ENCODE data around the gene ROR2.

ROR2 gene

DNA sequence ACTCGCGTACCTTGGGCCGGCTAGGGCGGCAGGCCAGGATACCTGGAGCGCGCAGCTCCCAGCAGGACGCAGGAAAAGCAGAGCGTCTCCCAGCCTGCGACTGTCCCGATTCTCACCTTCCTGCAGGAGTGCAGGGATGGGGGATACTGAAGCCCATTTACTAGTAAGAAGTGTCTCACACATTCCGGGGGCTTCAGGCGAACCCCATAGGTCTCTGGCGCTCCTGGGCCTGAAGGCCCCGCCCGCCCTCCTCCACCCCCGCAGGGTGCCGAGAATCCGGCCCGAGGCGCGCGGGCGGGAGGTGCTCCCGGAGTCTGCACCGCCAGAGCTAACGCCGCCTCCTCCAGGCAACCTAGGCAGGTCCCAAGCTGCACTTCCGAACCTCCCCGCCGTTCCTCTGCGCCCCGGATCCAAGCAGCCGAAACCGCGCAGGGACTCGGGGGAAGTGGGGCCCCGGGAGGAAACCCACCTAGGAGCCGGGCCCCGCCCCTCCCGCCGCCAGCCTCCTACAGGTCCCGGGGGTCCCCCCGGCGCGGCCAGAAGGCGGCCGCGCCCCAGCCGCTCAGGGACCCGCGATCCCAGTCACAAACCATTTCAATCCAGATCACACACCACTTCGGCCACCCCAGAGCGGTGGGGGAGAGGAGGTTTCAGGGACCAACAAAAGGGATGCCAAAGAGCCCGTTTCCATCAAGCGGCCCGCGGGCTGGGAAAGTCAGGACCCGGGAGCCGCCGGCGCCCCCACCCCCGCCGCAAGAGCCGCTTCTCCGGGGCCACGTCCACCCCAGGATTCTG, 1.2 kb downstream of the ROR2 start:
- DNase-seq = peak; percentile 47

DNA sequence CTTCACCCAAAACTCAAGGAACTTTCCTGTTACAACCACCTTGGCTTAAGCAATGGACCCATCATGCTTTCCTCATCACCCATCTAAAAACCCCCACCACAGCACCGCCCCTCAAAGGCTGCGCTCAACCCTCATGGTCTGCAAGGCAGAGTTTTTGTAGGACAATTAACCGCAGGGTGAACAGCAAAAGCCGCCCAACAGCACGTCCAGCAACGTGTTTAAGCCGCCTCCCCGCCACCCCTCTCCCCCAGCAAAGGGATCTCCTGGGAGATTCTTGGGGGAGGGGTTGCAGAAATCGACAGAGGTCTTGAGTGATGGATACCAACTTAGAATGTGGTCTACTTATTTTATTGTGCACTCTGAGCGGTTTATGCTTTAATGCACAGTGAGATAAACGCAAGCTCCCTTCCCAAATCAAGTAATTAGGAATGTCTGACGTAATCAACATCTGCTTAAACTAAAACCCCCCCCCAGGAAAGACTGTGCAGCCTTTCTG, 1.9 kb downstream of the ROR2 start:
- no peak for DNase-seq

DNA sequence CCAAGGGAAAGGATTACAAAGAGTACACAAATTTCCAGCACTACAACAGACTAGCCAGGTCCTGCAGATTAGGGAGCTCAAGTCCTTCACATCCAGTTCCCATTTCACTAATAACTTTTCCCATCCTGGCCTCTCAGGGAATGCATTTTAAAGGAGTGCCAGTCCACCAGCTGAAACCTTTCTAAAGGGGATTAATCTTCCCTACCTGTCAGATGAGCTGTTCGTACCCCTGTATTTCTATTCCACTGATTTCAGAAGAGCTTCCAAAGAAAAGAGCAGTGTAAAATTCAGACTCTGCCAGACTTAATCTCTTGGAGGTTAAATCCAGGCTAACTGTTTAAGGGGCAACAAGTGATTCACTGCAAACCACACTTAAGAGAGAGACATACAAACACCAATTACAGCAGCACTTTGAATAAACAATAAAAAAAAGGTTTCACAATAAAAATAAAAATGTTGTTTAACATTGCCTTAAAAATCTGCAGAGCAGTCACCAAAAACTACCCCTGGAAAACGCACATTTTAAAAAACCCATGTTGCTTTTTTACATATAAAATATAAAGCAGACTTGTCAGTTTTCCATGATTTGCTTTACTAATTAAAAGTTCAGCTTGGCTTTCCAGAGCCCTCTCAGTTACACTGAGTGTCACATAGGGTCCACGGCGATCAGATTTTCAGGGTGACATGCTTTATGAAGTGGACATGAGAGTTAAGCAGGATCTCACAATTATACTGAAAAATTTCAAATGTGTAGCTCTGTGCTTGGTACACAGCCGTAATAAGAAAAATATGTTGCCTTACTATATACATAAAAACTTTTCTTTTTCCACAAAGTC, 3.2 kb downstream of the ROR2 start:
- no peak for DNase-seq

DNA sequence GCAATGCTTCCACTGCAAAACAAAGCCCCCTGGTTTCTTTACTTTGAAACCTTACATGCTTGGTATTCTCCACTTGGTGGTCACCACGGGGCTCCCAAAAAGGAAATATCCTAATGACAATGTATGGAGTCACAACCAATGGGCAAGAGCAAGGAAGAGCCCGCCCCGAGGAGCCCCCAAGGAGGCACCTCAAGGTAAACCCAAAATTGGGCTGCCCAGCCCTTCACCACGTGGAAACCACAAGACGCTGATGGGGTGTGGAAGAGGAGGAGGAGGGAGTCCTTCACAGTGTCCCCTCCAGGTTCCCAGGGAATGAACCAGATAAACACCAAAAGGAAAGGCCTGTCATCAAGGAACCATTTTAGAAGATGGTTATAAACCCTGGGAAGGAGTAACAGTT, 3.8 kb downstream of the ROR2 start:
- DNase-seq = no peak

DNA sequence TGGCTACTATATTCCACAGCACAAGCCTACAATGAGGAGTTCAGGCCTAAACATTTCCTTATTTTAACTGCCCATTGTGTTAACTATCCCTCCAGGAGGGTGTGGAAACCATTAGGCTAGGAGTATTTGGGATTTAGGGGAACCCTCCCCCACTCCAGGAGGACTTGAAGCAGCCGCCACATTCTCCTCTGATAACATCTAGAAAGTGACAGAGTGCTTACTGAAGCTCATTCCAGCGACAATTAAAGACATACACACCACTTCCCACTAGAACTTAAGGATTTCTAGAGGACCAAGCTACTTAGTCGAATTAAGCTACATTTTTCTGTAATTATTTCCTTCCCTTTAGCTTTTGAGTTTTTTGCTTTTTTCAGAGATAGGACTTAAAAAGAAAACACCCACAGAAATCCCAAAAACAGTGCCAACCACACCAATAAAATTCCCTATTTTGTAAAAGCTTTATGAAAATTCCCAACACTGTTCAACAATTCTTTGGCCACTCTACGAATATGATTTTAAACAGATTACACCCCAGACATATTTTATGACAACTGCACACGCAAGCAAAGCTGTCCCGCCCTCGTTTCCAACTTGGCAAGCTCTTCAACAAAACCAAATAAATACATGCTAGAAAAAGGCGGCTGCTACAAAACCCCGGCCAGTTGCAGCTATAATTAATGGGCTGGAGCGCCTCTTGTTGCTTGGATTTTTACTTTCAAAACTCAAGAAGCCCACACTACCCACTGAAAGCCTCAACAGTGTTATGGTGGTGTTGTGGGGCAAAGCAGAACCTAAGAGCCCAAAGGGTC, 4.5 kb downstream of the ROR2 start:
- DNase-seq = peak; percentile 74

- DNase-seq = no peak
Measured at GRCh38 chr9:91944711-91945110, 5.3 kb downstream of the ROR2 start.

DNA sequence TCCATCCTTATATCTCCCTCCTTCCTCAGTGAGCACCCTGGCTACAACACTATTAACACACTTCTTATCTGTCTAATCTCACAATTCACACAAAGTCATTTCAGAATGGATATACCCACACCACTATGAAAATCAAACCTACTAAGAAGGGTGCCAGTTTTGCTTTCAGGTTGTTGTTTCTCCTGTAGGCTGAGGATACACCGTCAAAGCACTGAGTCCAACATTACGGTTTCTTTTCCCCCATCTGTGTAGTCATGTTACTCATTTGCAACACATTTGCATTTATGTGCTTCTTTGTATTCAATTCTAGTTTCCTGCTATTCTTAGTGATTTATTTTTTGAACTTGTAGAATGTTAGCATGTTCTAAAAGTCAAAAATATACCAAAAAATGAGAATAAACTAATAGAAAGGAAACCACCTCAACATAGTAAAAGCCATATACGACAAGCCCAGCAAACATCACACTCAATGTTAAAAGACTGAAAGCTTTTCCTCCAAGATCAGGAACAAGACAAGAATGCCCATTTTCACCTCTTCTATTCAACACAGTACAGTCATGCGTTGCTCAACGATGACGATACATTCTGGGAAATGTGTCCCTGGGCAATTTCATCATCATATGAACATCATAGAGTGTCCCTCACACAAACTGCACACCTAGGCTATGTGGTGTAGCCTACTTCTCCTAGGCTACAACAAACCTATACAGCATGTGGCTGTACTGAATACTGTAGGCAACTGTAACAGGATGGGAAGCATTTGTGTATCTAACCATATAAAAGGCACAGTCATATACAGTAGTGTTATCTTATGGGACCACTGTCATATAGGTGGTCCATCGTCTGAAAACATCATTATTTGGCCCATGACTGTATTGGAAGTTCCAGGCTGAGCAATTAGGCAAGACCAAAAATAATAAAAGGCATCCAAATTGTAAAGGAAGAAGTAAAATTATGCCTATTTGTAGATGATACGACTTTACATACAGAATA, 6.3 kb downstream of the ROR2 start:
- DNase-seq = no peak

- DNase-seq = peak; percentile 17
Measured at GRCh38 chr9:91942201-91942600, 7.8 kb downstream of the ROR2 start.

- DNase-seq = no peak
Measured at GRCh38 chr9:91939978-91940377, 10.1 kb downstream of the ROR2 start.

DNA sequence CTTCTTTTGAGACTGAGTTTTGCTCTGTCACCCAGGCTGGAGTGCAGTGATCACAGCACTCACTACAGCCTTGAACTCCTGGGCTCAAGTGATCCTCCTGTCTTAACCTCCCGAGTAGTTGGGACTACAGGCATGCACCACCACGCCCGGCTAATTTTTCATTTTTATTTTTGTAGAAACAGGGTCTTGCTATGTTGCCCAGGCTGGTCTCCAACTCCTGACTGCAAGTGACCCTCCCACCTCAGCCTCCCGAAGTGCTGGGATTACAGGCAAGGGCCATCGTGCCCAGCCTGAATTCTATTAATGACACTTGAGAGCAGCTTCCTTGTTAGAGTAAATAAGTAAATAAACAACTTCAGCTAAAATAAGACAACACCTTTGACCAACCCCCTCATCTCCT, 12.3 kb downstream of the ROR2 start:
- no peak for DNase-seq

DNA sequence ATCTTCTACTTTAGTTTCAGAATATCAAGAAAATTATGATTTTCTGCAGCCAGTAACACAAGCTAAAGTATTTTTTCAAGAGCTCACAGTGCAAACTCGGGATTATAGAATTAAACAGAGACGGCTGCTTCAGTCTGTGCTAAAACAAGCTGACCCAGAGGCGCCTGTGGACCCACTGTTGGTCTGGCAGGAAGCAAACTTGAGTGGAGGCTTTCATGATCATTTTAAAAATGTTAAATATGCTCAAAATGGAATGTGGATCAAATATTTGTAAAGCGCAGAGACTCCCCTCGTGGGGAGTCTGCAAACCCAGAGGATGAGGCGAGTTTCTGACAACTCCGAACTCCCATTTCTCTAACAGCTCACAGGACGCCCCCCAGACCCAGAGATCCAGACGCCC, 13.0 kb downstream of the ROR2 start:
- peak; percentile 64 for DNase-seq

GRCh38 chr9:91935805-91936514, 14.1 kb downstream of the ROR2 start:
- DNase-seq = no peak

DNA sequence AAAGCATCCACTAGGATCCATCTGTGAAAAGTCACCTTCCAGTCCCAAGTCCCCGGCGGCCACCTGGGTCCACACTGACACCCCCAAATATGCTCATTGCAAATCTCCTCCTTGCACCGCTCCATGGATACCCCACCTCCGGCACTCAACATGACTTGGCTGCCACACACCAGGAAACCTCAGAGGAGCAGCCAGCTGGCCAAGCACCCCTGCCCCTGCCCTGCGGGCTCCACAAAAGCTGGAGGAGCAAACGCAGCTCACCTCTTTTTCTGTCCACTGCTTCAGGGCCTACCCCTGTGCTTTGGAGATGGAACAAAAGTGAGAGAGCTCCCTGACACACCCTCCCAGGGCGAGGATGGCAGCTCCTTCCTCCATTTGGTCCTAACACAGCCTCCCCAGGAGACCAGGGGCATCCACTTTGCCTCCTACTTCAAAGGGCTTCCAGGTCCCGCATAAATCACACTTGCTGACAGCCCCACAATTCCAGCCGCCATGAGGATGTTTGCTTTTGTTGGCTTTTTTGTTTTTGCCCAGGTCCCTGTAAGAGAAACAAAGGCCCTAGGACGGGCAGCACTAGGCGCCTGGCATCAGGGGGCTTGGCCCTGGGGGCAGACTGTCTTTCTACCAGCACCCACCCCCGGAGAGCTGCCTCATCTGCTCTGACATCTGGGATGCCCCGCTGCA, 14.8 kb downstream of the ROR2 start:
- no peak for DNase-seq

DNA sequence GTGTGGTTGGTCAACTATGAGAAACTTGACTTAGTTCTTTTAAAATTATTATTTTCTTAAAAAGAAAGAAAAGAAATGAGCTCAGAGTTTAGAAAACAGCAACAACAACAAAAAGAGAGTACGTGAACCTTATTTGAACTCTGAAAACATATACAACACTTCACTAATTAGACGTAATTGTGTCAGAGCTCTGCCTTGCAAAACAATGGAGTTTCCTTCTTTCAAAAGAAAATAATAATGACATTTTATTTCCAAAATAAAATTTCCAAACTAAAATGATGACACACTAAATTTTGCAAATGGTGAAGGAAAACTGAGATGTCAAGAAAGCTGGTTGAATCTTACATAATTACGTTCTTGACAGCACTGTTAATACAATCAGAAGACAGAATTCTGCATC, 15.4 kb downstream of the ROR2 start:
- DNase-seq = no peak

GRCh38 chr9:91933556-91934352, 16.3 kb downstream of the ROR2 start:
- DNase-seq = peak; percentile 24

- DNase-seq = no peak
Measured at GRCh38 chr9:91930475-91930874, 19.6 kb downstream of the ROR2 start.

DNA sequence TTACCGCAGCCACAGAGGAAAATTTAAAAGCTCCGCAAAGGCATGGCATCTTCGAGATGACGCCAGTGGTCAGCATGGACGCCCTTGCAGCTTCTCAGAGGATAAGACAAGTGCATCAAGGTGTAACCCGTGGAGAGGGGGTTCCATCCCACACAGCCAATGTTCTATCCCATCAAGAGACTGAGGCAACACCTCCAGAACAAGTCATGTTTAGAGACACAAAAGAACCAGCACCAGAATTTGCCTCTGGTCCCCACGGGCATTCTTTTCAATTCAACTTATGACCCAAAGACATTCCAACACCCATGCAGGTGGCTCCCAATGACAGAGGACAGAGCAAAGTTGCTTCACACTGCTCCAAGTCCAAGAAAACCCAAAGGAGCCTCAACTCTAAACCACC, 20.7 kb downstream of the ROR2 start:
- DNase-seq = no peak

- DNase-seq = no peak
Measured at GRCh38 chr9:91927922-91928510, 22.0 kb downstream of the ROR2 start.

DNA sequence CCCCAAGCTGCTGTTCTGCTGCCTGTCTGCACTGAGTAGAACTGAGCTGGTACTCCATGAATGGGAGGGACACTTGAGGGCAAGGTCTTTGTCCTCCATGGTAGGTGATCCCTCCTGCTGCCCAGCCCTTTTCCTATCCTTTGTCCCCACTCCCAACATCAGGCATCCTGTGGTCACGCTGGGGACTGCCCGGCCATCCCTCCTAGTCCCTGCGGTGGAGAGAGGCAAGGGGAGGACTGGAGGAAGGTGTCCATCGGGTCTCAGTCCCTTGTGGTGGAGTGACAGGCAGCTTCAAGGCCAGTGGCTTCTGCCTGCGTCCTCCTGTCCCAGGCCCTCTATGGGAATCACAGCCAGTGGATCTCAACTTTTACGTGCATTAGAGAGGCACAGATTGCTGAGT, 25.9 kb downstream of the ROR2 start:
- no peak for DNase-seq

Measured in fibroblast of skin of scalp (primary cell).